ENCODE results near the gene ZNF654. TPM values are rescaled to one million over a fixed set of nuclear protein-coding genes. Genes with fewer than 3 reads are reported as not detected.

Gene ZNF654
- total and polyA plus RNA-seq, 2 donors (not counting 1 experiment from before 2014, with no cell fraction given) = 4.0 to 19.5 TPM

GRCh38 chr3:88188436-88188835, 129.4 kb downstream of the ZNF654 start:
- H3K4me3 ChIP-seq (ENCODE audit: control extremely low read depth in 1 of 5, extremely low read depth in 1 of 5, insufficient read depth in 1 of 5, low read depth in 2 of 5, low read length in 4 of 5) = no peak overlapping the region
- DNase-seq = no peak
- H3K27ac Mint-ChIP-seq = no peak overlapping the region
- H2AFZ ChIP-seq (ENCODE audit: insufficient read depth, low read depth, low read length, poor library complexity, severe bottlenecking) = no peak overlapping the region
- H3K27me3 Mint-ChIP-seq = no peaks in the 10 kb centered on the region
- ChIA-PET CTCF (no interaction called here), POLR2A (no interaction called here)
- no peaks in the 10 kb centered on the region for H3K4me1 ChIP-seq (ENCODE audit: control insufficient read depth in 2 of 2, insufficient read depth in 2 of 2, low read length in 2 of 2)
- H3K9me3 ChIP-seq (ENCODE audit: control extremely low read depth in 1 of 3, control insufficient read depth in 2 of 3, insufficient read depth in 1 of 3, low read length in 2 of 3) = no peaks in the 10 kb centered on the region
- no peaks in the 10 kb centered on the region for H3K27me3 ChIP-seq (replicated peaks in 1 of 4; ENCODE audit: control extremely low read depth in 1 of 4, control insufficient read depth in 3 of 4, insufficient read depth in 4 of 4, low read length in 3 of 4)
- no peak overlapping the region for H3K9ac ChIP-seq (ENCODE audit: low read length)
- H3K4me3 Mint-ChIP-seq = no peak overlapping the region
- H3K4me2 ChIP-seq (replicated peaks; ENCODE audit: low read depth, low read length, poor library complexity, severe bottlenecking) = no peak overlapping the region
- no peak overlapping the region for H3K27ac ChIP-seq (ENCODE audit: low read length in 2 of 2)
- TF ChIP-seq EZH2 (IDR thresholded peaks at IDR 0.05; ENCODE audit: borderline replicate concordance, insufficient read depth, low read depth, low read length, poor library complexity, severe bottlenecking) (no peak), CTCF (IDR thresholded peaks at IDR 0.05) (no peak)
- H3K79me2 ChIP-seq (ENCODE audit: control insufficient read depth, insufficient read depth, low read length) = no peaks in the 10 kb centered on the region
- no peaks in the 10 kb centered on the region for H3K9me3 Mint-ChIP-seq (ENCODE audit: insufficient read depth)
- ATAC-seq (ENCODE audit: low read depth) = no peak
- peaks cover 4% of the 10 kb centered on the region for H3K4me1 Mint-ChIP-seq
- no peaks in the 10 kb centered on the region for H3K36me3 ChIP-seq (replicated peaks in 1 of 2; ENCODE audit: control extremely low read depth in 1 of 2, control insufficient read depth in 1 of 2, extremely low read depth in 1 of 2, insufficient read depth in 2 of 2, low read length in 1 of 2)
- intact Hi-C loops (cut with micrococcal nuclease) = no loop called here
- H4K20me1 ChIP-seq (ENCODE audit: control insufficient read depth, insufficient read depth, low read length, poor library complexity, severe bottlenecking) = no peaks in the 10 kb centered on the region
- WGBS (ENCODE audit: insufficient coverage) = 82% methylated on average over 3 of the region's 6 CpGs

DNA sequence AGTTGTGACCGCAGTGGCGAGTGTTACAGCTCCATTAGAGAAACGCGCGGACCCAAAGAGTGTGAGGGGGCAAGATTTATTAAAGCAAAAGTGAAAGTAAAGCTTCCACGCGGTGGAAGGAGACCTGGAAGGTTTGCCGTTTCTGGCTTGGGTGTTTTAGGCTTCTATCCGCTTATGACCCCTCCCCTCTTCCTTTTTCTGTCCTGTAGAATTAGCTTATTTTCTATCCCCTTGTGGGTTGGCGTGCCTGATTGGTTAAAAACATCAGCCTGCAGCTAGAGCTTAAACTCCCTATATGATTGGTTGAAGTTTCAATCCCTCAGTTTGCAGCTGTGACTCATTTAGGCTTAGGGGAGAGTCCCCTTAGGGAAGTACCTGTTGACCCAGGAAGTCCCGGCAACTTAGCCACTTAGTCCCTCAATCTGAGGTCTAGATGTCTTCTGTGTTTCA, 130.3 kb downstream of the ZNF654 start:
- no peak overlapping the region for H3K4me2 ChIP-seq (replicated peaks; ENCODE audit: low read depth, low read length, poor library complexity, severe bottlenecking)
- H3K9me3 ChIP-seq (ENCODE audit: control extremely low read depth in 1 of 3, control insufficient read depth in 2 of 3, insufficient read depth in 1 of 3, low read length in 2 of 3) = no peaks in the 10 kb centered on the region
- TF ChIP-seq EZH2 (IDR thresholded peaks at IDR 0.05; ENCODE audit: borderline replicate concordance, insufficient read depth, low read depth, low read length, poor library complexity, severe bottlenecking) = no peak
- no peak for TF ChIP-seq CTCF (IDR thresholded peaks at IDR 0.05)
- H3K27me3 ChIP-seq (replicated peaks in 1 of 4; ENCODE audit: control extremely low read depth in 1 of 4, control insufficient read depth in 3 of 4, insufficient read depth in 4 of 4, low read length in 3 of 4) = no peaks in the 10 kb centered on the region
- H3K4me3 Mint-ChIP-seq = no peak overlapping the region
- no peaks in the 10 kb centered on the region for H3K27me3 Mint-ChIP-seq
- POLR2A ChIA-PET = no interaction called here
- H4K20me1 ChIP-seq (ENCODE audit: control insufficient read depth, insufficient read depth, low read length, poor library complexity, severe bottlenecking) = no peaks in the 10 kb centered on the region
- no peaks in the 10 kb centered on the region for H3K36me3 ChIP-seq (replicated peaks in 1 of 2; ENCODE audit: control extremely low read depth in 1 of 2, control insufficient read depth in 1 of 2, extremely low read depth in 1 of 2, insufficient read depth in 2 of 2, low read length in 1 of 2)
- no peaks in the 10 kb centered on the region for H3K9me3 Mint-ChIP-seq (ENCODE audit: insufficient read depth)
- H3K27ac ChIP-seq (ENCODE audit: low read length in 2 of 2) = no peak overlapping the region
- CTCF ChIA-PET = no interaction called here
- H2AFZ ChIP-seq (ENCODE audit: insufficient read depth, low read depth, low read length, poor library complexity, severe bottlenecking) = no peak overlapping the region
- H3K79me2 ChIP-seq (ENCODE audit: control insufficient read depth, insufficient read depth, low read length) = no peaks in the 10 kb centered on the region
- no peak overlapping the region for H3K9ac ChIP-seq (ENCODE audit: low read length)
- no peak overlapping the region for H3K27ac Mint-ChIP-seq
- no peak for DNase-seq
- 82% methylated on average over 6 of the region's 11 CpGs for WGBS (ENCODE audit: insufficient coverage)
- ATAC-seq (ENCODE audit: low read depth) = no peak
- no peaks in the 10 kb centered on the region for H3K4me1 ChIP-seq (ENCODE audit: control insufficient read depth in 2 of 2, insufficient read depth in 2 of 2, low read length in 2 of 2)
- H3K4me3 ChIP-seq (ENCODE audit: control extremely low read depth in 1 of 5, extremely low read depth in 1 of 5, insufficient read depth in 1 of 5, low read depth in 2 of 5, low read length in 4 of 5) = no peak overlapping the region
- H3K4me1 Mint-ChIP-seq = peaks cover 4% of the 10 kb centered on the region
- intact Hi-C loops (cut with micrococcal nuclease) = no loop called here
